HEK293 (cell line): ENCODE results near the gene NFKB1.

Source experiments
- CTCF ChIA-PET: fragments of 350-600 bp; formaldehyde crosslinking; extraction: SDS; loops from one replicate; lab custom pipeline; 2021; ENCODE audit warnings: antibody characterized with exemption; lab: Yijun Ruan, JAX
- POLR2A ChIA-PET: fragments of 300-600 bp; formaldehyde crosslinking; extraction: SDS; loops from one replicate; lab custom pipeline; 2020; ENCODE audit warnings: antibody characterized with exemption, inconsistent platforms; lab: Yijun Ruan, JAX
- H3K27ac ChIP-seq: fragments of 200-500 bp; sonication (Bioruptor generic); 2 replicates; pipeline ENCODE4 v1.5.1; 2014; ENCODE audit warnings: low read depth, low read length, control low read depth, inconsistent platforms; ENCODE audit errors: extremely low read depth
- H3K36me3 ChIP-seq, 2 experiments: fragments of 200-500 bp in 1 of 2; sonication (Bioruptor generic) in 1 of 2; 1 replicate in 1 of 2; 2 replicates in 1 of 2; pipeline ENCODE4 v1.5.1; 2014 to 2017; ENCODE audit warnings: inconsistent platforms in 2 of 2, low read length in 2 of 2; ENCODE audit not compliant: control insufficient read depth in 2 of 2, insufficient read depth in 1 of 2
- H3K4me1 ChIP-seq: fragments of 200-500 bp; sonication (Bioruptor generic); 2 replicates; pipeline ENCODE4 v1.5.1; 2014; ENCODE audit warnings: mild to moderate bottlenecking, low read length, inconsistent platforms; ENCODE audit not compliant: control insufficient read depth, insufficient read depth
- H3K4me3 ChIP-seq: 2 replicates; pipeline ENCODE4 v1.5.1; 2011; ENCODE audit warnings: low read depth, mild to moderate bottlenecking, control low read depth, low read length, moderate library complexity
- H3K9me3 ChIP-seq: fragments of 200-500 bp; sonication (Bioruptor generic); 2 replicates; pipeline ENCODE4 v1.5.1; 2014; ENCODE audit warnings: low read depth, low read length, inconsistent platforms; ENCODE audit not compliant: control insufficient read depth, insufficient read depth
- BCL6B ChIP-seq: fragments of 450-650 bp; formaldehyde crosslinking; IDR thresholded peaks from 2 replicates; pipeline ENCODE4 v1.5.1; 2017; ENCODE audit warnings: missing biosample characterization, missing genetic modification characterization
- GFI1B ChIP-seq: fragments of 450-650 bp; formaldehyde crosslinking; IDR thresholded peaks from 2 replicates; pipeline ENCODE4 v1.5.1; 2016; ENCODE audit warnings: missing biosample characterization, missing genetic modification characterization
- GLI2 ChIP-seq: fragments of 450-650 bp; formaldehyde crosslinking; IDR thresholded peaks from 2 replicates; pipeline ENCODE4; 2017; ENCODE audit warnings: missing biosample characterization, missing genetic modification characterization, low read depth, borderline replicate concordance
- GLI4 ChIP-seq: fragments of 450-650 bp; formaldehyde crosslinking; IDR thresholded peaks from 2 replicates; pipeline ENCODE4 v1.5.1; 2016; ENCODE audit warnings: missing biosample characterization, missing genetic modification characterization
- INSM2 ChIP-seq: fragments of 450-650 bp; formaldehyde crosslinking; IDR thresholded peaks from 2 replicates; pipeline ENCODE4 v1.5.1; 2016; ENCODE audit warnings: missing biosample characterization, missing genetic modification characterization
- MYNN ChIP-seq: fragments of 450-650 bp; formaldehyde crosslinking; IDR thresholded peaks from 2 replicates; pipeline ENCODE4 v1.5.1; 2016; ENCODE audit warnings: missing biosample characterization, missing genetic modification characterization, borderline replicate concordance
- ZNF112 ChIP-seq: fragments of 450-650 bp; formaldehyde crosslinking; IDR thresholded peaks from 2 replicates; pipeline ENCODE4 v1.5.0; 2017; ENCODE audit warnings: missing biosample characterization, missing genetic modification characterization
- ZNF114 ChIP-seq: fragments of 450-650 bp; formaldehyde crosslinking; IDR thresholded peaks from 2 replicates; pipeline ENCODE4 v1.5.0; 2017; ENCODE audit warnings: missing biosample characterization, missing genetic modification characterization
- ZNF121 ChIP-seq: fragments of 450-650 bp; formaldehyde crosslinking; IDR thresholded peaks from 2 replicates; pipeline ENCODE4 v1.5.1; 2016; ENCODE audit warnings: missing biosample characterization, missing genetic modification characterization
- ZNF140 ChIP-seq: fragments of 450-650 bp; formaldehyde crosslinking; IDR thresholded peaks from 2 replicates; pipeline ENCODE4 v1.5.1; 2016; ENCODE audit warnings: missing biosample characterization, missing genetic modification characterization
- ZNF18 ChIP-seq: fragments of 450-650 bp; formaldehyde crosslinking; IDR thresholded peaks from 2 replicates; pipeline ENCODE4 v1.5.1; 2016; ENCODE audit warnings: missing biosample characterization, missing genetic modification characterization
- ZNF211 ChIP-seq: fragments of 450-650 bp; formaldehyde crosslinking; IDR thresholded peaks from 2 replicates; pipeline ENCODE4 v1.5.1; 2016; ENCODE audit warnings: low read depth, missing biosample characterization, missing genetic modification characterization
- ZNF239 ChIP-seq: fragments of 450-650 bp; formaldehyde crosslinking; IDR thresholded peaks from 2 replicates; pipeline ENCODE4 v1.5.1; 2016; ENCODE audit warnings: missing biosample characterization, missing genetic modification characterization
- ZNF292 ChIP-seq: fragments of 450-650 bp; formaldehyde crosslinking; IDR thresholded peaks from 2 replicates; pipeline ENCODE4 v1.5.1; 2016; ENCODE audit warnings: low read depth, missing biosample characterization, missing genetic modification characterization, borderline replicate concordance
- ZNF324 ChIP-seq: fragments of 450-650 bp; formaldehyde crosslinking; IDR thresholded peaks from 2 replicates; pipeline ENCODE4 v1.5.1; 2016; ENCODE audit warnings: missing biosample characterization, missing genetic modification characterization
- ZNF354C ChIP-seq: fragments of 450-650 bp; formaldehyde crosslinking; IDR thresholded peaks from 2 replicates; pipeline ENCODE4 v1.5.1; 2016; ENCODE audit warnings: missing biosample characterization, missing genetic modification characterization, low read depth, borderline replicate concordance
- ZNF366 ChIP-seq: fragments of 450-650 bp; formaldehyde crosslinking; conservative IDR thresholded peaks from 2 replicates; pipeline ENCODE4 v1.5.1; 2016; ENCODE audit warnings: missing biosample characterization, missing genetic modification characterization
- ZNF514 ChIP-seq: fragments of 450-650 bp; formaldehyde crosslinking; IDR thresholded peaks from 2 replicates; pipeline ENCODE4 v1.5.1; 2016; ENCODE audit warnings: missing biosample characterization, missing genetic modification characterization
- ZNF664 ChIP-seq: fragments of 450-650 bp; formaldehyde crosslinking; IDR thresholded peaks from 2 replicates; pipeline ENCODE4 v1.5.1; 2016; ENCODE audit warnings: missing biosample characterization, missing genetic modification characterization
- ZNF785 ChIP-seq: fragments of 450-650 bp; formaldehyde crosslinking; IDR thresholded peaks from 2 replicates; pipeline ENCODE4 v1.5.1; 2016; ENCODE audit warnings: missing biosample characterization, missing genetic modification characterization
- ZNF792 ChIP-seq: fragments of 450-650 bp; formaldehyde crosslinking; IDR thresholded peaks from 2 replicates; pipeline ENCODE4 v1.5.1; 2016; ENCODE audit warnings: missing biosample characterization, missing genetic modification characterization
- TF ChIP-seq, protein P1 (sequence below): fragments of 450-650 bp; formaldehyde crosslinking; IDR thresholded peaks from 2 replicates; pipeline ENCODE4 v1.5.0; 2017; ENCODE audit warnings: missing biosample characterization, missing genetic modification characterization, borderline replicate concordance
- TF ChIP-seq, protein P2 (sequence below): fragments of 450-650 bp; formaldehyde crosslinking; IDR thresholded peaks from 2 replicates; pipeline ENCODE4 v1.5.1; 2016; ENCODE audit warnings: missing biosample characterization, missing genetic modification characterization

NFKB1 gene

DNA sequence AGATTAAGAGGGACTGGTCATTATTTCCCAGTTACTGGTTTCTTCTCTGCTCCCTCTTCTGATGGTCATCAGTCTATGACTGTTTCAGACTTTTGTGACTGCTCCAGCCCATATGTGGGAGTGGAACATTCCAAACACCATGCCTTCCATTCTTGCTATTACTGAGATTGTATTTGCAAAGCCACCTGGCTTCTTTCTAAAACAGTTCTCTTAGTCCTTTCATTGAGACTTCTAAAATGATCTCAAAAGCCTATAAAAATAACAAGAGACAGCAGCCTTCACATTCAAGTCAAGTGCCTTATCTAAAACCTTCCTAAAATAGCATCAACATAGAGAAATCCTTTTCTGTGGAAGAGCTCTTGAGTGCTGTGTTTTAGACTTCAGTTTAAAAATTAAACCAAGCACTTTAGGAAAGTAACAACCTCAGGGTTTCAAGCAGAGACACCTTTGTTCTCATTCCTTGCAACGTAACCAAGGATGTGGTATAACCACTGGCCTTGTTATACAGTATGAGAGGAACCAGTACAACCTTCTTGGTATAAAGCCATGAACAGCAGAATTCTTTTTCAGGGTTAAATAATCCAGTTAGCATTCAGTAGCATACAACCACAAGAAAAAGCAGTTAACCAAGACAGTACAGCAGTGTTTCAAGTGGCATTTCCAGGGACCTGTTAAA is 97.1 kb downstream of the NFKB1 start:
- Histone ChIP-seq H3K4me1 (no peaks in the 10 kb centered on the region), H3K9me3 (no peaks in the 10 kb centered on the region), H3K27ac (no peak overlapping the region), H3K4me3 (no peak overlapping the region), H3K36me3 (peaks cover 0 to 46% of the 10 kb centered on the region in 2 experiments; a peak in 1 of 3 replicates)
- ChIA-PET CTCF (interaction anchor here (0.6 kb wide), 1 partner anchor 483 kb away, joined by 6 read pairs; no protein-coding TSS in a partner anchor), POLR2A (no interaction called here)
- TF ChIP-seq GLI4 (tag by site-specific recombination) (no peak), MYNN (tag by site-specific recombination) (no peak), GLI2 (tag by site-specific recombination) (no peak), BCL6B (tag by site-specific recombination) (no peak), ZNF664 (no peak), ZNF514 (tag by site-specific recombination) (no peak), ZNF114 (no peak), ZNF239 (no peak), ZNF792 (tag by site-specific recombination) (no peak)

- no peak overlapping the region for H3K4me3 ChIP-seq
- no peaks in the 10 kb centered on the region for H3K9me3 ChIP-seq
- peaks cover 0 to 46% of the 10 kb centered on the region in 2 experiments; a peak in 1 of 3 replicates for H3K36me3 ChIP-seq
- ChIA-PET POLR2A (no interaction called here), CTCF (interaction anchor here (0.6 kb wide), 2 partner anchors 14 to 483 kb away, joined by 4 to 6 read pairs; no protein-coding TSS in a partner anchor)
- no peak overlapping the region for H3K27ac ChIP-seq
- no peak for TF ChIP-seq ZNF112
- no peak for TF ChIP-seq ZNF366
- TF ChIP-seq ZNF785 (tag by site-specific recombination), result no peak
- TF ChIP-seq GLI2 (tag by site-specific recombination), result no peak
- TF ChIP-seq ZNF354C (tag by site-specific recombination), result no peak
- TF ChIP-seq ZNF121 (tag by site-specific recombination), result no peak
- no peak for TF ChIP-seq ZNF18 (tag by site-specific recombination)
- TF ChIP-seq ZNF140 (tag by site-specific recombination), result no peak
- no peak for TF ChIP-seq ZNF324 (tag by site-specific recombination)
- TF ChIP-seq, protein P1, sequence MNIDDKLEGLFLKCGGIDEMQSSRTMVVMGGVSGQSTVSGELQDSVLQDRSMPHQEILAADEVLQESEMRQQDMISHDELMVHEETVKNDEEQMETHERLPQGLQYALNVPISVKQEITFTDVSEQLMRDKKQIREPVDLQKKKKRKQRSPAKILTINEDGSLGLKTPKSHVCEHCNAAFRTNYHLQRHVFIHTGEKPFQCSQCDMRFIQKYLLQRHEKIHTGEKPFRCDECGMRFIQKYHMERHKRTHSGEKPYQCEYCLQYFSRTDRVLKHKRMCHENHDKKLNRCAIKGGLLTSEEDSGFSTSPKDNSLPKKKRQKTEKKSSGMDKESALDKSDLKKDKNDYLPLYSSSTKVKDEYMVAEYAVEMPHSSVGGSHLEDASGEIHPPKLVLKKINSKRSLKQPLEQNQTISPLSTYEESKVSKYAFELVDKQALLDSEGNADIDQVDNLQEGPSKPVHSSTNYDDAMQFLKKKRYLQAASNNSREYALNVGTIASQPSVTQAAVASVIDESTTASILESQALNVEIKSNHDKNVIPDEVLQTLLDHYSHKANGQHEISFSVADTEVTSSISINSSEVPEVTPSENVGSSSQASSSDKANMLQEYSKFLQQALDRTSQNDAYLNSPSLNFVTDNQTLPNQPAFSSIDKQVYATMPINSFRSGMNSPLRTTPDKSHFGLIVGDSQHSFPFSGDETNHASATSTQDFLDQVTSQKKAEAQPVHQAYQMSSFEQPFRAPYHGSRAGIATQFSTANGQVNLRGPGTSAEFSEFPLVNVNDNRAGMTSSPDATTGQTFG (tag by site-specific recombination), result no peak
- no peak for TF ChIP-seq GFI1B
- no peak for TF ChIP-seq ZNF211 (tag by site-specific recombination)
- TF ChIP-seq, protein P2, sequence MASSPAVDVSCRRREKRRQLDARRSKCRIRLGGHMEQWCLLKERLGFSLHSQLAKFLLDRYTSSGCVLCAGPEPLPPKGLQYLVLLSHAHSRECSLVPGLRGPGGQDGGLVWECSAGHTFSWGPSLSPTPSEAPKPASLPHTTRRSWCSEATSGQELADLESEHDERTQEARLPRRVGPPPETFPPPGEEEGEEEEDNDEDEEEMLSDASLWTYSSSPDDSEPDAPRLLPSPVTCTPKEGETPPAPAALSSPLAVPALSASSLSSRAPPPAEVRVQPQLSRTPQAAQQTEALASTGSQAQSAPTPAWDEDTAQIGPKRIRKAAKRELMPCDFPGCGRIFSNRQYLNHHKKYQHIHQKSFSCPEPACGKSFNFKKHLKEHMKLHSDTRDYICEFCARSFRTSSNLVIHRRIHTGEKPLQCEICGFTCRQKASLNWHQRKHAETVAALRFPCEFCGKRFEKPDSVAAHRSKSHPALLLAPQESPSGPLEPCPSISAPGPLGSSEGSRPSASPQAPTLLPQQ (tag by site-specific recombination), result no peak
- no peak for TF ChIP-seq INSM2
- TF ChIP-seq ZNF292 (tag by site-specific recombination), result no peak
- no peaks in the 10 kb centered on the region for H3K4me1 ChIP-seq
These were observed 97.7 kb downstream of the NFKB1 start for GRCh38 chr4:102598762-102599374.
